G401 (cell line): ENCODE results near the gene NOL7. TPM values are rescaled to one million over a fixed set of nuclear protein-coding genes. Genes with fewer than 3 reads are reported as not detected.

ENCODE experiments used
- DNase-seq: peaks from one replicate; pipeline ENCODE4 v3.0.0-alpha.2; 2015; ENCODE audit warnings: low spot score
- in situ Hi-C: cut with HindIII; loops from 2 replicates; pipeline ENCODE4 v1.10.0; 2016; ENCODE audit warnings: low sequenced_read_pairs, mixed read lengths
- total RNA-seq: library from RNA; depleted of rRNA; stranded (reverse); fragments of >200 nt; shearing (Covaris generic); gene quantifications from 2 replicates; pipeline ENCODE4 v1.2.3, GENCODE V29; 2014

NOL7 gene
- total RNA-seq, 1 experiment from 2014 or later = 114 TPM

DNA sequence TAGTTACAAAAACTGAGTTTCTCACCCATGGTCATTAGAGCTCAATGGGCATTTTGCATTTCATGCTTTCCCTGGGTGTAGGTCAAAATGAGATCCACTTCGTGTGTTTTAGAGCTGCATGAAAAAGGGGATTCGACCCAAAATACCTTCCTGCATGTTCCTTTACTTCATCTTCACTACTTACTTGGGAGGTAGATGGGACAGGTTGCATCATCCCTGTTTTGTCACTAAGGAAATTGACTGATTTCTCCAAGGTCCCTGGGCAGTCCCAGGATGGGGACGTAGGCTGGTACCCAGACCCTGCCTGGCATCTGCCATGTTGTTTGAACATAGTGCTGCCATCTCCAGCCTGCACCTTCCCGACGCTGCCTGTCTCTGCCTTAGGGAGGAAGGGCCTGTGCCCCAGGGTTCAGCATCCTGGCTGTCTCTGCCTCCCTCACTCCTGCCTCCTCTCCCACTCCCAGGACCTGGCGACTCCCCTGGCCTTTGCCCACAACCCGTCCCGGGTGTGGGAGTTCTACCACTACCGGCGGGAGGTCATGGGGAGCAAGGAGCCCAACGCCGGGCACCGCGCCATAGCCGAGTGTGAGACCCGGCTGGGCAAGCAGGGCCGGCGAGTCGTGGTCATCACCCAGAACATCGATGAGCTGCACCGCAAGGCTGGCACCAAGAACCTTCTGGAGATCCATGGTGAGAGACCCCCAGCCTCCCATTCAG, 23.8 kb upstream of the NOL7 start:
- in situ Hi-C loops = no loop called here
- no peak for DNase-seq

DNA sequence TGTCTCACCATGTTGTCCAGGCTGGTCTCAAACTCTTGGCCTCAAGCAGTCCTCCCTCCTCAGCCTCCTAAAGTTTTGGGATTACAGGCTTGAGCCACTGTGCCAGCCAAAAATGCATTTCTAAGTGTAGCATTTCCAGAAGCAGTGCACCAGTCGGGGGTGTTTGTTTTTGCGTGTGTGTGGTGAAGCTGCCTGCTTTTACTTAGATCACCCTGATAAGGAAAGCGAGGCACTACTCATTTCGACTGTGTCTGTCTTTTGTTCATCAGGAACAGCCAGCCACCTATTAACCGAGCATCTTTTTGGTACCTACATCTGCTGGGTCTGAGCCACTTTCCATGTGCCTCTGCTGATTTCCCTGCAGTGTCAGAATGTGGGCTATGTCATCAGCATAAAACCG, 22.0 kb upstream of the NOL7 start:
- no peak for DNase-seq
- in situ Hi-C loops = no loop called here

DNA sequence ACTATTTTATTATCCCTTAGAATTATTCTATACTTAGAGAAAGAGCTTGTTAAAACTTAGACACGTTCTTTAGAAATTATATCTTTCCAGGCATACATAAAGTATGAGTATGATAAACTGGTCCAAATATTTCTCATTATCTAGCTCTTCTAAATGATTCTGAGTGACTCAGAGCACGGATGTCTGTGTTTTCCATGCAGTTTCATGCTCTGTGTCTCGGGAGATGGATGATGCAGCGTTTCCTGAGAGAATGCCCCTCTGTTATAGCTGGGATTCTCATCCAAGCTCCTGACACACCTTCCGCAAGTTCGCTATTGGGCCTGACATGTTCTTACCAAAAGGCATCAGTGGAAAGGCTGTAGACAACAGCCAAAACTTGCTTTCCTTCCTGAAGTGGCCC, 21.4 kb upstream of the NOL7 start:
- in situ Hi-C loops = no loop called here
- DNase-seq = no peak

DNA sequence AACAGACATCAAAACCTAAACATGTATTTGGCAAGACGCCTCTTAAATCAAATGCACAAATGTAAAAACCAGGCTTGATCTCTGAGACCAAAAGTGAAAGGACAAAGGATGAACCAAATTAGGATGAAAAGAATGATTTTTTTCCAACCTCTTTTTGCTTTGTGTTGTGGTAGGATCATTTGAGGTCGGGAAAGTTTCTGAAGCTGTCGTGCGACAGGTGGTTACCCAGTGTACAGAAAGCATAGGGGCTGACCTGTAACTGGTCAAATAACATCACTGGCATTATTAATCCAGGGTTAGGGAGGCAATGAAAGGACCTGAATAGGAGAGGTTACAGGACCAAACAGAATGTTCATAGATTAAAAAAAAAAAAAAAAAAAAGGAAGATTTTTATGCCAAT, 18.1 kb upstream of the NOL7 start:
- in situ Hi-C loops = no loop called here
- no peak for DNase-seq

DNA sequence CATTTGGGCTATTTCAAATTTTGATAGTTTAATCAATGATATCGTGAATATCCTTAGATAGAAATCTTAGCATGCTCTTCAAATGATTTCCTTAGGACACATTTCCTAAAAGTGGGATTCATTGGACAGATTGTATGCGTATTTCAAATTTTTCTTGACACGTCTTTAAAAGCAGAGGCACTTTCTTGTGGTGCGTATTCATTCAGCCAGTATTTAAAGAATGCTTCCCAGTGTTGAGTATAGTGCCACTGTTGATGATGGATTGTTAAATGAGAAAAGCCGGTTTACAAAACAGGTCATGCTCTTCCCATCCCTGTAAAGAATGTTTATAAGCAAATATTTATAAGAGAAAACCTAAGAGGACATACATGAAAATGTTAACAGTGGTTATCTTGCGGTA, 15.1 kb upstream of the NOL7 start:
- in situ Hi-C loops = no loop called here
- DNase-seq = no peak

DNA sequence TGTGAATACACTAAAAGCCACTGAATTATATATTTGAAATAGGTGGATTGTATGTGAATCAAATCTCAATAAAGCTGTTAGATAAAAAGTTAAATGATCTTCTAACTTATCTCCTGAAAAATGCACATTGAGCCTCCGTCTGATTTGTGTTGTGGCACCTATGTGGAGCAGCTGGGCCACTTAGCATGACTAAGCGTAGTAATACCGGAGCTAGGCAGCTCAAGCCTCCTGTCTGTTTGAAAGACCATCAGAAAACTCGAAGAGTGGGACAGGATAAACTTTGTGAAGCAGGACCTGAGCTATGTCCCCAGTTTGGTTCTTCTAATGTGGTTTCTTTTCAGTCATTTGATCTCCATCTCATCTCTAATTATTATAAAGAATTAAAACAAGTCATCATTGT, 11.0 kb upstream of the NOL7 start:
- in situ Hi-C loops = no loop called here

DNA sequence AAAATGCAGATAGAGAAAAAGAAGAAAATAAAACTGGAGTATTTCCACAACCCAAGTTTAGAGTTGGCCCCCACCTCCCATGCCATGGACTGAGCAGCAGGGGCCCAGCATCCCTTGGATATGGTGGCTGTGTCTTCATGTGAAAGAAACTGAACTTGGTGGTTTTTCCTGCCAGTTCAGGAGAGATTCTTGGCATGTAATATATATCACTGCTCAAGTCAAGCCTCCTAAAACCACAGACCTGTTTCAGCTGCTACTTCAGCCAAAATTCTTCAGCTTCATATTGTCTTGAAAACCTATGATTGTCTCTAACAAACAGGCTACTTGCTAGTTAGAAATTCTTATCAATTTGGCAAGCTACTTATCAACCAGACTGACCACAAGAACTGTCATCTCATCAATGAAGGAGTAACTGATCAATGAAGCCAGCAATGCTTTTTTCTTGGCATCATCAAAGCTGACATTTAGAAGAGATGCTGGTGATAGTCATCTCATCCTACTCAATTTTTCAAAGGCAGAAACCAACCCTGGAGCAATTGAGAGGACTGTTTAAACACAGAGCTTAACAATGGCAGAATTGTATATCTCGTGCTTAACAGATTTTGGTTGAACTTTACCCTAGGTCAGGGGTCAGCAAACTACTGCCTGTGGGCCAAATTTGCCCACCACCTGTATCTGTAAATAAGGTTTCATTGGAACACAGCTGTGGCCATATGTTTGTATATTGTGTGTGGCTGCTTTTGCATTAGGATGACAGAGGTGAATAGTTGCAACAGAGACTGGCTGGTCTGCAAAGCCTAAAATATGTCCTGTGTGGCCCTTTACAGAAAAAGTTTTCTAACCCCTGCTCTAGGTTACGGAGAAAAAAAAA, 10.4 kb upstream of the NOL7 start:
- no peak for DNase-seq
- in situ Hi-C loops = no loop called here

More for the DNA sequence above, 11.0 kb upstream of the NOL7 start:
- no peak for DNase-seq

DNA sequence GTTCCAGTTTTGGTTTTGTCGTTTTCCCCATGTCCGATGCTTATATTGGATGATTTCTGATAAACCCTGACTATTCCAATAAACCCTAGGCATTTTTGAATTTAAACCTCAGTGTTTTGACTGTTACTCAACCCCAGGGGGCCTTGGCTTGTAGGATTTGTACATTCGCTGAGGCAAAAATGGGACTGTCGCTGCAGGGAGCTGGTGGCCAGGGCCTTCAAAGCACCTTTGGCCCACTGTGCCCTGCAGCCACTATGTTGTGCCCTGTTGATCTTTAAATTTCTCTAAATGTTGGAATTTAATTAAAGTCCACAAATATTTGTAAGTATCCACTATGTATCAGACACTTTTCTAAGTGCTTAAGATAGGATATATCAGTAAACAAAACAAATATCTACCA, 9.5 kb upstream of the NOL7 start:
- no peak for DNase-seq
- in situ Hi-C loops = no loop called here

DNA sequence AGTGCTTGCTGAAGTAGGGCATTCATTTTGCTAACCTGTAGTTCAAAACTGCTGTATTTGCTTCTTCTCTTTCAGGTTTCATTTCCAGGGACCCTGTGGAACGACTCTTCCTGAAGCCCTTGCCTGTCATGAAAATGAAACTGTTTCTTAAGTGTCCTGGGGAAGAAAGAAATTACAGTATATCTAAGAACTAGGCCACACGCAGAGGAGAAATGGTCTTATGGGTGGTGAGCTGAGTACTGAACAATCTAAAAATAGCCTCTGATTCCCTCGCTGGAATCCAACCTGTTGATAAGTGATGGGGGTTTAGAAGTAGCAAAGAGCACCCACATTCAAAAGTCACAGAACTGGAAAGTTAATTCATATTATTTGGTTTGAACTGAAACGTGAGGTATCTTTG, 3.4 kb upstream of the NOL7 start:
- in situ Hi-C loops = no loop called here
- DNase-seq = no peak

DNA sequence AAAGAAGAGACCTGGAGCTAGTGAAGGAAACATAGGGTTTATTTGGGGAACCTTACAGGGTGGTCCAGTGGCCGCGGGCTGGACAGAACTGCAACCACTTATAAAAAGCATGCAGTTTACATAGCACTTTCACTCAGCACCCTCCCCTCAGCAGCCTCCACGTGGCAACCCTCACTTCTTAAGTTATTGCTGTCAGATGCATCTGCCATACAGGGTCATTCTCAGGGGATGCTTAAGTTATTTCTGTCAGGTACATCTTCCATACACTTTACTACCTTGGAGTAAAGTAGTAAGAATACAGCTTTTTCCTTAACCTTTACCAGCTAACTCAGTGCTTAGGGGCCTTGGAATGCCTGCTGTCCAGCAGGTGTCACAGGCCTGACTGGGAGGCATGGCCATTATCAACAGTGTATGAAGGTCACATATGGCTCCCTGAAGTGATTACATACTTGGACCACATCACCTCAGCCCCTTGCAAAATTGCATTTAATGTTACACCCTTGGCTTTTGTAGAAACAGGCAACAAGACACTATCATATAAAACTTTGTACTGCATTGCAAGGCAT, 2.0 kb upstream of the NOL7 start:
- in situ Hi-C loops = no loop called here
- no peak for DNase-seq

DNA sequence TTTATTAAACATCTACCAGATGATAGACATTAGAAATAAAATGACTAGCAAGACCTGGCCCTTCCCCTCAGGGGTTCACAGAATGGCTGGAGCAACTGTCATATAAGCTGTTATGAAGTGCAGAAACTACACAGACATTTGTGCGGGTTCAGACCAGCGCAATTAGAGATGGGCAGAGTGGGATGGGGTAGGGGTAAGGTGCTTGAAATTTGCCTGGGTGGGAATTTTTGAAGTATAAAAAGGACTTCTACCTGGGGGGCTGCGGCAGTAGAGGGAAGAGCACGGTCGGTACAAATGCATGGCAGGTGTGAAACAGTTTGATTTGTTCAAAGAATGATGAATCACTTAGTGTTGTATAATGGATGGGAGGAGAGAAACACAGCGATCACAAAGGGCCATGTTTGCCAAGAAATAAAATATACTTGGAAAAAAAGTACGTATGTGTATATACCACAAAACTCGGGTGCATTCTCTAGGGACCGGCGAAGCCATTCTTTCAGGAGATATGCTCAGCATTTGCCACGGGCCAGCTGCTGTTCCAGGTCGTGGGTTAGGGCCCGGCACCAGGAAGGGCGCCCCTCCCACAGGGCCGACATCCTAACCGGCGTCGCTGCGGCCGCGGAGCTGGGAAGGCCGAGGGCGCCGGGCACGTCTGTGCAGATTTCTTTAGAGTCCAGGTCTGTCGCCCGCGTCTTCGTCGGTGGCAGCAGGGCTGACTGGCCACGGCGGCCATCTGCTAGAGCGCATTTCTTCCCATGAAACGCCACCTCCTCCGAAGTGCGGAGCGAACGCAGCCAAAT, 809 bp upstream of the NOL7 start:
- in situ Hi-C loops = no loop called here
- DNase-seq = no peak

DNA sequence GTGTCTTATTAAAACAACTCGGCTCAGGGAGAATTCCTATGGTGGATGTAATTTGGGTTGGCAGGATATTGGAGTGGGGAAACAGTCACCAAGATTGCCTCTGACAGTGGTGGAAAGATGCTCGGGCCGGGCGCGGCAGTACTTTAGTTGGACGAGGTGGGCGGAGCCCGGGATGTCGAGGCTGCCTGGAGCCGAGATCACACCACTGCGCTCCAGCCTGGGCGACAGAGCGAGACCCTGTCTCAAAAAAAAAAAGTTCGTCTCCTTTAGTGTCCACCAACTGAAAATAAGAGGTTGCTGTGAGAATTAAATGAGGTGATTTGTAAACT, 621 bp downstream of the NOL7 start:
- in situ Hi-C loops = no loop called here
- peak; percentile 47 for DNase-seq

DNA sequence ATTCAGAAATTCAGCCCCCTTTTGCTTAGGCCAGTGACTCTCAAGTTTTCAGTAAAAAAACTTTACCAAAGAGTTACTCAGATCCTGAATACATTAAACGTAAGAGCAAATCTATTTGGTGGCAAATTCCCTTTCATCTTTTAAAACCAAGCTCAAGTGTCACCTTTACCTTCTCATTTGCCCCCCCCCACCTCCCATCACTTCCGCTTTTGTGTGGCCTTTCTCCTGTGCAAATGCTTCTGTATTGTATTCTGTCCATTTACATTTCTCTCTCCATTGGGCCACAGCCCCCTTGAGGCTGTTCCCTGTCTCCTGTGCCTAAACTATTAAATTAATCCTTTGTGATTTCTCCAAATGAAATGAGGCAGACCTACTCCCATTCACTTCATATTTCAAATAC, 1.9 kb downstream of the NOL7 start:
- DNase-seq = no peak
- in situ Hi-C loops = no loop called here

DNA sequence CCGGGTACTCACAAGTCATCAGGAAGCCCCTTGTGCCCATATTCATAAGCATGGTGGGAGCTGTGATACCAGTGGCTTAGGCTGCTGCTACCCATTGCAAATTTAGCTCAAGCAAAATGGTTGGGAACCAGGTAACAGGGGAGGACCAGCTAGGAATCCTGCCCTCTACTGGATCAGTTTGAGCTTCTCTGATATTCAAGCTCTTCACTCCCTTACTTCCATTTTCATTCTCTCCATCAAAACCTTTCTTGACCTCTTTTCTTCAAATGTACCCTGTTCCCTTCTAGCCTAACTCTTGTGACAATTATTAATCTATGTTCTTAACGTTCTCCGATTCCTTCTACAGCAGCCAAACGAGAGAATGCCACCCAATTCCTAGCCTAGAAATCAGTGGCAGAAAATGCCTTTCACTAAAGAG, 9.7 kb downstream of the NOL7 start:
- peak; percentile 51 for DNase-seq
- in situ Hi-C loops = no loop called here

DNA sequence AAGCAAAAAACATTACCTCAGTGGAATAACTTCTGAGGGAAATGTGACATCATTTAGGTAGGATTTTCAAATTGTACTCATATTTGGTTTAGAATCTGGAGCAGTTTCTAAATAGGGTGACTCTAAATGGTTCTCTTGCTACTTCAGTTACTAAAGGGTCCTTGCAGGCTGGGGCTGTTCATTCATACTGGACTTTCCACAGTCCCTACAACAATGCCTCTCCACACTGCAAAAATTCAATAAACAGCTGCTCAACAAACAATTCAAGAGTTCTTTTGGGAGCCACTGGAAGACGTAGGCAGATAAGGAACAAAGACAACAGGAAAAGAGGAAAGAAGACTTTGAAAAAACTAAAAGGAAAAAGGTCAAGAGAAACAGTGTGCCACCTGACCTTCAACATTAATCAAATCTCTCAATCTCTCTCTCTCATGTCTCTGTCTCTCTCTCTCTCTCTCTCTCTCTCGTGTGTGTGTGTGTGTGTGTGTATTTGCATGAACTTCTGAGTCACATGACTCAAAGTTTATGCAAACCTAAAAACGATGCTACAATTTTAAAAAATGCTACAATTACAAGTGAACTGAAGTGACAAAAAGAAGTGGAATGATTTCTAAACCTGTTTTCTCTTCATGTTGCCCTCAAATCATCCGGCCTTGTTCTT, 14.5 kb downstream of the NOL7 start:
- no peak for DNase-seq
- in situ Hi-C loops = no loop called here

DNA sequence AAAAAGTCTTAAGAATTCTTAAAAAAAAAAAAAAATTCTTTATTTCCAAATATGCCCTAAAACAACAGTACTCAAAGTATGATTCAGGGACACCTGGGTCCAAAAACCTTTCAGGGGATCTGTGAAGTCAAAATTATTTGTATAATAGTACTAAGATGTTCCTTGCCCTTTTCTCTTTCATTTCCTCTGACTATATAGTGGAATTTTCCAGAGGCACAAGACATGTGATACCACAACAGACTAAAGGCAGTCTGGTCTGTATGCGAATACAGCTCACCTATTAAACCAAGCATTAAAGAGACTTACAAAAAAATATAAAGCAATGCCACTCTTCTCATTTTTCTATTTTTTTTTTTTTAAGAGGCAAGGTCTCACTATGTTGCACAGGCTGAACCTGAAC, 15.4 kb downstream of the NOL7 start:
- in situ Hi-C loops = no loop called here
- no peak for DNase-seq

DNA sequence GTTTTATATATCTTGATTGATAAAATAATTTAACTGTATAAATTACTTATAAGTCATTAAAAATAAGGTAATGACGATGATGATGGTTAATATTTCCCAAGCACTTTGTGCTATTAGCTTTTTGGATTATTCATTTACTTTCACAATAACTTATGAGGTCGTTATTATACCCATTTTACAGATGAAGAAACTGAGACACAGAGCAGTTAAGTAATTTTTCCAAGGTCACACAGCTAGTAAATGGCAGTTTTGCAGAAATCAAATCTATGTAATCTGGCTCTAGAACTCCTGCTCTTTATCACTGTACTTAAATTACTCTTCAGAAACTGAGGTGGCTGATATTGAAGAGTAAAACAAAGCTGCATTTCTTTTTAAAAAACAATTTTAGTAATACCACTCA, 18.2 kb downstream of the NOL7 start:
- DNase-seq = no peak
- in situ Hi-C loops = no loop called here

DNA sequence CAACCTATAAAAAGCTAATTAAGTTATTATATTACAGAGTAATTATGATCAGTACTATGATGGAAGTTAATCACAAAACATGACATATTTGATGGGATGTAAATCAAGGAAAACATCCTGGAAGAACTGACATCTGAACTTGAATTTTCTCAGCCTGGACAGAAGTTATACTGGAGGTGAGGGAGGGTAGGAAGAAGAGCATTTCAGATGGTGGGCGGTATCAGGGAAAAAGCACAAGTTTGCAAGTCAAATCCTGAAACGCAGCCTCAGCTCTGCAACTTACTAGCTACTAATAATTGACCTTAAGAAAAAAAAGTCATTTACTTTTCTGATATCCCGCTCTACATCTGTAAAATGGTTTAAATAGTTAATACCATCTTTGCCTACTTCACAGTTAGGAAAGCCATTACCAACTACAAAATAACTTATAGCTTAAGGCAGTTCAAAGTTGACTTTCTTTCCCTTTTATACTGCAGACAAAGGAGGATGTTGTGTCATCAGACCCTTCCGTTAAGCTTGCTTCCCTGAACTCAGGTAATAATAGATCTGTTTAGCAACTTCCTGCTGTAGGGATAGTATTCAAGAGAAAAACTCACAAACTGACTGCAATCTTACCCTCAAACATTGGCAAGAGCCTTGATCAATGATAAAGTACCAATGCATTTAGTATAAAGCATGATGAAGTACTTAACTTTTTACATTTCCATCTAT, 21.0 kb downstream of the NOL7 start:
- in situ Hi-C loops = no loop called here
- no peak for DNase-seq

DNA sequence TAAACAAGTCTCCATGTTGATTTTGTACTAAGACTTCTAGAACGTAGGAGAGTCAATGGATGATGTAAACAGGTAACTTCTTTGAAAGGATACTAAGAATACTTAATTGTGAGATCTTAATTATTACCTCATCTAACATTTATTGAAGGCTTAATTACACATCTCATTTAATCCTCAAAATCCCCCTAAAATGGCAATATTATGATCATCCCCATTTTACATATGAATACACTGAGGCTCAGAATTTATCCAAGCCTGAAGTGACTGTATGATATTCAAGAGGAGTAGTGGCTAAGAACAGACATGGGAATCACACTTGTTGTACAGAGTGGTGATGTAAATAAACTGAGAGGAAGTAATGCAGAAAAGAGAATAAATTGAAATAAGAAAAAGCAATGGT, 22.9 kb downstream of the NOL7 start:
- no peak for DNase-seq
- in situ Hi-C loops = no loop called here
